Breast epithelium (tissue), 3 donors: ENCODE results near the gene DUSP7.

ENCODE experiments used
- POLR2A ChIP-seq: fragments of 450-650 bp; IDR thresholded peaks from one replicate; pipeline ENCODE4 v1.6.1; 2016; ENCODE audit warnings: antibody characterized with exemption, mild to moderate bottlenecking, moderate library complexity
- POLR2AphosphoS5 ChIP-seq, 3 donors: sonication (generic); formaldehyde crosslinking; IDR thresholded peaks; one replicate each; pipeline ENCODE4 v1.6.1; 2017; ENCODE audit warnings: antibody characterized with exemption in 3 of 3
- TF ChIP-seq, protein P1 (sequence below), 3 donors: fragments of 450-650 bp; IDR thresholded peaks; one replicate each; pipeline ENCODE4 v1.5.1; 2016 to 2017; ENCODE audit warnings: antibody characterized with exemption in 3 of 3, mild to moderate bottlenecking in 3 of 3, moderate library complexity in 3 of 3

DNA sequence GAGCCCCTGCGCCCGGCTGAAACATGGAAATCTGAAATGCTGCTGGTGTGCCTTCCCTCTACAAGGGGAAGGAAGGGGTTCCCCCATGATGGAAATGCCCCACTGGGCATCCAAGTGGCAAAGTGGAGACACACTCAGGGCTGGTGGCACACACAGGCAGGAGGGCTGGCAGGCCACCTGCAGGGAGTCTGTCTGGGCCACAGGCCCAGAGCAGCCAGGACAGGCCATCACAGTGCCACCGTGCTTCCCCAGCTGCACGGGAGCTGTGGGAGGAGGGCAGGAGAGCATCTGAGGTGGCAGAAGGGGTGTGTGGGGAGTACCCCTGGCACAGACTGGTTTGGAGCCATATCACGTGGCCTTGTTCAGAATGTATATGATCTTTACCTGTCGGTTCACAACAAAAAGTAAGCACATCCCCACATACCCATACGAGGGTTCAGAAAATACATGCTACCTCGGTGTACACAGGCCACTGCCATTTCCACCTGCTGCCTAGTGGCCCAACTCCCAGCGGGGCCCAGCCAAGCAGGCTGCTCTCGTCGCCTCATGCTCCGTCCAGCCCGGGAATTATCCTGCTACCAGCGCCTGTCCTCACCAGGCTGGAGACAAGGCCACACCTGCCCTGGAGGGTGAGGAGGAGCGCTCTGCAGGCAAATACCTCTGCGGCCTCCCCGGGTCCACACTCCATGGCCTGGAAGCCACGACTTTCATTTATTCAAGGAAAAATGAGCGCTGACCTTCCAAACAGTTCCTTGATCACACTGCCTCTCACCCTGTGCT lies 22.6 kb upstream of the DUSP7 start:
- no peak for TF ChIP-seq POLR2AphosphoS5 (IDR thresholded peaks at IDR 0.05)
- TF ChIP-seq POLR2A, result no peak
- TF ChIP-seq, protein P1, sequence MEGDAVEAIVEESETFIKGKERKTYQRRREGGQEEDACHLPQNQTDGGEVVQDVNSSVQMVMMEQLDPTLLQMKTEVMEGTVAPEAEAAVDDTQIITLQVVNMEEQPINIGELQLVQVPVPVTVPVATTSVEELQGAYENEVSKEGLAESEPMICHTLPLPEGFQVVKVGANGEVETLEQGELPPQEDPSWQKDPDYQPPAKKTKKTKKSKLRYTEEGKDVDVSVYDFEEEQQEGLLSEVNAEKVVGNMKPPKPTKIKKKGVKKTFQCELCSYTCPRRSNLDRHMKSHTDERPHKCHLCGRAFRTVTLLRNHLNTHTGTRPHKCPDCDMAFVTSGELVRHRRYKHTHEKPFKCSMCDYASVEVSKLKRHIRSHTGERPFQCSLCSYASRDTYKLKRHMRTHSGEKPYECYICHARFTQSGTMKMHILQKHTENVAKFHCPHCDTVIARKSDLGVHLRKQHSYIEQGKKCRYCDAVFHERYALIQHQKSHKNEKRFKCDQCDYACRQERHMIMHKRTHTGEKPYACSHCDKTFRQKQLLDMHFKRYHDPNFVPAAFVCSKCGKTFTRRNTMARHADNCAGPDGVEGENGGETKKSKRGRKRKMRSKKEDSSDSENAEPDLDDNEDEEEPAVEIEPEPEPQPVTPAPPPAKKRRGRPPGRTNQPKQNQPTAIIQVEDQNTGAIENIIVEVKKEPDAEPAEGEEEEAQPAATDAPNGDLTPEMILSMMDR (IDR thresholded peaks at IDR 0.05), result no peak
